ENCODE measurements around the gene IL7R. TPM values are rescaled to one million over a fixed set of nuclear protein-coding genes. Genes with fewer than 3 reads are reported as not detected.

The IL7R gene
- total and polyA plus RNA-seq, 8 donors, result 3.9 to 144 (median 9.0) TPM

- DNase-seq (no peak), ATAC-seq (no peak)
- no peaks in the 10 kb centered on the region for H3K9me3 ChIP-seq
- peak overlapping the region in 1 of 2 donors; percentile 46 for H3K4me3 ChIP-seq
- H3K27ac ChIP-seq, result peak overlapping the region in 1 of 2 donors; percentile 19
- no peak for TF ChIP-seq CTCF (IDR thresholded peaks at IDR 0.05)
- intact Hi-C loops (cut with DNase I), result no loop called here
- peaks cover 0 to 38% of the 10 kb centered on the region in 2 donors for H3K36me3 ChIP-seq
- H3K4me1 ChIP-seq, result peaks cover 0 to 22% of the 10 kb centered on the region in 2 donors
- H3K27me3 ChIP-seq, result no peaks in the 10 kb centered on the region
These were observed 5.0 kb downstream of the IL7R start for GRCh38 chr5:35861718-35862117.

GRCh38 chr5:35862126-35862525, 5.4 kb downstream of the IL7R start:
- no peak for TF ChIP-seq CTCF (IDR thresholded peaks at IDR 0.05)
- DNase-seq, result no peak
- no peaks in the 10 kb centered on the region for H3K27me3 ChIP-seq
- H3K36me3 ChIP-seq, result peaks cover 0 to 38% of the 10 kb centered on the region in 2 donors
- H3K4me3 ChIP-seq, result peak overlapping the region in 1 of 2 donors; percentile 46
- ATAC-seq, result no peak
- H3K27ac ChIP-seq, result peak overlapping the region in 1 of 2 donors; percentile 19
- intact Hi-C loops (cut with DNase I), result no loop called here
- peaks cover 0 to 22% of the 10 kb centered on the region in 2 donors for H3K4me1 ChIP-seq
- no peaks in the 10 kb centered on the region for H3K9me3 ChIP-seq

GRCh38 chr5:35863159-35863558, 6.5 kb downstream of the IL7R start:
- DNase-seq (peak in 1 of 4 donors; percentile 28), ATAC-seq (no peak)
- intact Hi-C loops (cut with DNase I), result no loop called here
- no peak for TF ChIP-seq CTCF (IDR thresholded peaks at IDR 0.05)
- Histone ChIP-seq H3K4me3 (no peak overlapping the region), H3K9me3 (no peaks in the 10 kb centered on the region), H3K27me3 (no peaks in the 10 kb centered on the region), H3K4me1 (peaks cover 0 to 22% of the 10 kb centered on the region in 2 donors), H3K36me3 (peaks cover 0 to 47% of the 10 kb centered on the region in 2 donors), H3K27ac (no peak overlapping the region)

- no peak for DNase-seq
- Histone ChIP-seq H3K4me3 (no peak overlapping the region), H3K36me3 (peaks cover 0 to 63% of the 10 kb centered on the region in 2 donors), H3K4me1 (peaks cover 0 to 3% of the 10 kb centered on the region in 2 donors), H3K27ac (no peak overlapping the region), H3K27me3 (no peaks in the 10 kb centered on the region), H3K9me3 (no peaks in the 10 kb centered on the region)
- intact Hi-C loops (cut with DNase I), result no loop called here
- no peak for ATAC-seq
- no peak for TF ChIP-seq CTCF (IDR thresholded peaks at IDR 0.05)
These were observed 11.3 kb downstream of the IL7R start for GRCh38 chr5:35867998-35868397.

- Histone ChIP-seq H3K4me1 (no peaks in the 10 kb centered on the region), H3K9me3 (no peaks in the 10 kb centered on the region), H3K27me3 (no peaks in the 10 kb centered on the region), H3K36me3 (peaks cover 0 to 65% of the 10 kb centered on the region in 2 donors), H3K27ac (no peak overlapping the region), H3K4me3 (no peak overlapping the region)
- no peak for TF ChIP-seq CTCF (IDR thresholded peaks at IDR 0.05)
- no peak for DNase-seq
- intact Hi-C loops (cut with DNase I), result no loop called here
- ATAC-seq, result no peak
These were observed 13.1 kb downstream of the IL7R start for GRCh38 chr5:35869685-35870277.
